ENCODE data around the gene HLA-B. TPM values are rescaled to one million over a fixed set of nuclear protein-coding genes. Genes with fewer than 3 reads are reported as not detected.

The HLA-B gene
- total RNA-seq, 4 donors from 2014 or later = 193 to 1,414 (median 554) TPM

DNA sequence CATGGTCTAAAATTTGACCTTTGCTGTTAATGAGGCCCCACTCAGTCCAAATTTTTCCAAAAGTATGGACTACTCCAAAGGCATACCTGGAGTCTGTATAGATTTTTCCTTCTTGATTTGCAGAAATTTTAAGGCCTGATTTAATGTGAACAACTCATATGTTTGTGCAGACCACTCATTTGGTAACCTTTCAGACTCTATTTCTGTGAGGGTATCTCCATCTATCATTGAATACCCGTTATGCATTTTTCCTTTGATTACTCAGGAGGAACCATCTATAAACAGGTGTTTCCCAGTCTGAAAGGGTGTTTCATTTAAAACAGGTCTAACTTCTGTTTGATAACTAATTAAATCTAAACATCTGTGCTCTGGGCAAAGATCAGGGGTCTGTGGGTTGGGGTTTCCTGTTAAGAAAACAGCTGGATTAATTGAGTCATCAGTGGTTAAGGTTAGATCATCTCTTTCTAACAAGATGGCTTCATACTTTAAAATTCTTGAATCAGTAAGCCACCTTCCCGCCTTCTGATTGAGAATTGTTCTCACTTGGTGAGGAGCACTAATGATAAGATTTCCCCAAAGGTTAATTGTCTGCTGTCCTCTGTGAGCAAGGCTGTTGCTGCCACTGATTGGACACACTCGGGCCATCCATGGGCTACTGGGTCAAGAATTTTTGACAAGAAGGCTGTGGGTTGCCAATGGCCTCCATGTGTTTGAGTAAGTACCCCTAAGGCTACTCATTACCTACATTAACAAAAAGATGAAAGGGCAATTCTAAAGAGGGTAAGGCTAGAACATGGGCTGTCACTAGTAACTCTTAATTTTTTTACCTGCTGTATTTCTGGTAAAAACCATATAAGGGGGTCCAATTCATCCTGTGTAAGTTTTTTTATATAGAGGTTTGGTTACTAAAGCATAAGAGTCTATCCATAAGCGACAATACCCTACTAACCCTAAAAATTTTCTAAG lies 24.1 kb downstream of the HLA-B start:
- DNase-seq = no peak
- H3K27ac ChIP-seq = no peak overlapping the region
- H3K9me3 ChIP-seq = peaks cover 0 to 11% (median 0%) of the 10 kb centered on the region in 3 donors
- no peaks in the 10 kb centered on the region for H3K36me3 ChIP-seq
- TF ChIP-seq, protein P1, sequence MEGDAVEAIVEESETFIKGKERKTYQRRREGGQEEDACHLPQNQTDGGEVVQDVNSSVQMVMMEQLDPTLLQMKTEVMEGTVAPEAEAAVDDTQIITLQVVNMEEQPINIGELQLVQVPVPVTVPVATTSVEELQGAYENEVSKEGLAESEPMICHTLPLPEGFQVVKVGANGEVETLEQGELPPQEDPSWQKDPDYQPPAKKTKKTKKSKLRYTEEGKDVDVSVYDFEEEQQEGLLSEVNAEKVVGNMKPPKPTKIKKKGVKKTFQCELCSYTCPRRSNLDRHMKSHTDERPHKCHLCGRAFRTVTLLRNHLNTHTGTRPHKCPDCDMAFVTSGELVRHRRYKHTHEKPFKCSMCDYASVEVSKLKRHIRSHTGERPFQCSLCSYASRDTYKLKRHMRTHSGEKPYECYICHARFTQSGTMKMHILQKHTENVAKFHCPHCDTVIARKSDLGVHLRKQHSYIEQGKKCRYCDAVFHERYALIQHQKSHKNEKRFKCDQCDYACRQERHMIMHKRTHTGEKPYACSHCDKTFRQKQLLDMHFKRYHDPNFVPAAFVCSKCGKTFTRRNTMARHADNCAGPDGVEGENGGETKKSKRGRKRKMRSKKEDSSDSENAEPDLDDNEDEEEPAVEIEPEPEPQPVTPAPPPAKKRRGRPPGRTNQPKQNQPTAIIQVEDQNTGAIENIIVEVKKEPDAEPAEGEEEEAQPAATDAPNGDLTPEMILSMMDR (IDR thresholded peaks at IDR 0.05) = no peak
- no peak for TF ChIP-seq POLR2A (IDR thresholded peaks at IDR 0.05)
- H3K4me3 ChIP-seq = no peak overlapping the region
- 22 to 41% methylated on average over 3 to 4 of the region's 4 CpGs for WGBS, 2 donors
- H3K27me3 ChIP-seq = no peaks in the 10 kb centered on the region
- intact Hi-C loops (cut with DNase I) = no loop called here
- no peaks in the 10 kb centered on the region for H3K4me1 ChIP-seq

DNA sequence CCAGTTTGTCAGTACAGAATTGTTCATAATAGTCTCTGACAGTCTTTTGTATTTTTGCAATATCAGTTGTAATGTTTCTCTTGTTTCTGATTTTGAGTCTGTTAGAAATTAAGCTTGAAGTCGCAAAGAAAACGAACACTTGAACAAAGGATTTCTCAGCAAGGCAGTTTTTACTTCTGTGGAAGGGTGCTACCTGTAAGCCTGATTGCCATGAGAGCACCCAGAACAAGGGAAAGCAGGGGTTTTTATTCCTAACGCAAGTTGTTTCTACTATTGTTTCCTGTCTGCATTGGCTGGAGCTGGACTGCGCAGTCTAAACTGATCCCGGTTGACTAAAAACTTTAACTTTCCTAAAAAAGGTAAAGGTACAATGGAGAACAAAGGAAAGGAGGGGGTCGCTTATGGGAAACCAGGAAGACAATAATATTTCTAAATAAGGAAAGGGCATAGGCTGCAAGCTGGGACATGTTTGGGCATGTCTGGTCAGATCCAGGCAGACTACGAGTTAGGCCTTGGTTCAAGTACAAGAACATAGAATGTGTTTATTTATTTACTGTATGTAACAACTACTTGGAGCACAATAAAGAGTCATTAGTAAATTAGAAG lies 28.5 kb downstream of the HLA-B start:
- DNase-seq = no peak
- intact Hi-C loops (cut with DNase I) = no loop called here
- H3K27me3 ChIP-seq = no peaks in the 10 kb centered on the region
- no peaks in the 10 kb centered on the region for H3K9me3 ChIP-seq
- no peaks in the 10 kb centered on the region for H3K4me1 ChIP-seq
- 58% methylated on average over 7 of the region's 7 CpGs; no CpG with 5 or more reads in 1 of the 2 donors for WGBS, 2 donors
- no peak overlapping the region for H3K4me3 ChIP-seq
- H3K27ac ChIP-seq = no peak overlapping the region
- H3K36me3 ChIP-seq = no peaks in the 10 kb centered on the region
- TF ChIP-seq, protein P1 (IDR thresholded peaks at IDR 0.05) = no peak
- TF ChIP-seq POLR2A (IDR thresholded peaks at IDR 0.05) = no peak

DNA sequence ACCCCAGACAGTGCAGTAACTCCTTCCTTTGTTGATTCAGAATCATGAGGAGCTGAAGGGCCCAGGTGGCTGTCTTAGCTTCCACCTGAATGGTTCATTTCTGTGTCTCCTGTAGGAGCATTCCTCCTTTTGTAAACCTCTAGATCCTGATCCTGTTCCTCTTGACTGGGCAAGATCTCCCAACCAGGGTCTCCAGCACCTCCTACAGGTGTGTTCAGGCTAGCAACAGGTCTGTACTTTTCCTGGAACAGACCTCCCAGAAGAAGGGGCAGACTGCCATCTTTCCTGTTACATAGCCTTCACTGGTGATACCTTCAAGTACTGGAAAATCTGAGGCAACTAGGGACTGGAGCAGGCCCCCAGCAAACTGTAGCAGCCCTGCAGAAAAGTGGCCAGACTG lies 35.2 kb downstream of the HLA-B start:
- H3K36me3 ChIP-seq = no peaks in the 10 kb centered on the region
- intact Hi-C loops (cut with DNase I) = no loop called here
- no peaks in the 10 kb centered on the region for H3K27me3 ChIP-seq
- no peak overlapping the region for H3K27ac ChIP-seq
- DNase-seq = no peak
- H3K9me3 ChIP-seq = no peaks in the 10 kb centered on the region
- no peak overlapping the region for H3K4me3 ChIP-seq
- TF ChIP-seq POLR2A (IDR thresholded peaks at IDR 0.05) = no peak
- TF ChIP-seq, protein P1 (IDR thresholded peaks at IDR 0.05) = no peak
- H3K4me1 ChIP-seq = no peaks in the 10 kb centered on the region

DNA sequence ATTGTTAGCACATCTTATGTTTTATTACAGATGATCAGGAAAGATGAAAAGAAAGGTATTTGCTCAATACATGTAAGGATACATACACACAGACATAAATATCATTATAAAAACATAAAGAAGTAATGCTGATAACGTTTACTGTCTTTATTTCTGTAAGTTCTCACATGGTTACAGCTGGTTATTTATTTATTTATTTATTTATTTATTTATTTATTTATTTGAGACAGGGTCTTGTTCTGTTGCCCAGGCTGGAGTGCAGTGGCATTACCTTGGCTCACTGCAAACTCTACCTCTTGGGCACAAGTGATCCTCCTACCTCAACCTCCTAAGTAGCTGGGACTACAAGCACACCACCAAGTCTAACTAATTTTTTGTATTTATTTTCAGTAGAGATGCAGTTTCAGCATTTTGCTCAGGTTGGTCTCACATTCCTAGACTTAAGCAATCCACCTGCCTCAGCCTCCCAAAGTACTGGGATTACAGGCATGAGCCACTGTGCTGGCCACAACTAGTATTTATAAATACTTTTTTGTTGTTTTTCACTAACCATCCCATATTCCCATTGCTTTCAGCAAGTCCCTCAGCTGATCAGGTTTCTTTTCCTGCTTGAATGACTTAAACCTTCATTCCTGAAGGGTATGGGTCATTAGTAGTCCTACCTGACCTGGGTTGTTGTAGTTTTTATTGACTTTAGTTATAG lies 35.8 kb downstream of the HLA-B start:
- no peak overlapping the region for H3K27ac ChIP-seq
- no peaks in the 10 kb centered on the region for H3K36me3 ChIP-seq
- TF ChIP-seq POLR2A (IDR thresholded peaks at IDR 0.05) = no peak
- TF ChIP-seq, protein P1 (IDR thresholded peaks at IDR 0.05) = no peak
- no peak for DNase-seq
- no peaks in the 10 kb centered on the region for H3K9me3 ChIP-seq
- H3K4me1 ChIP-seq = no peaks in the 10 kb centered on the region
- 0 to 26% methylated on average over 1 of the region's 1 CpG for WGBS, 2 donors
- no peaks in the 10 kb centered on the region for H3K27me3 ChIP-seq
- no peak overlapping the region for H3K4me3 ChIP-seq
- intact Hi-C loops (cut with DNase I) = no loop called here

DNA sequence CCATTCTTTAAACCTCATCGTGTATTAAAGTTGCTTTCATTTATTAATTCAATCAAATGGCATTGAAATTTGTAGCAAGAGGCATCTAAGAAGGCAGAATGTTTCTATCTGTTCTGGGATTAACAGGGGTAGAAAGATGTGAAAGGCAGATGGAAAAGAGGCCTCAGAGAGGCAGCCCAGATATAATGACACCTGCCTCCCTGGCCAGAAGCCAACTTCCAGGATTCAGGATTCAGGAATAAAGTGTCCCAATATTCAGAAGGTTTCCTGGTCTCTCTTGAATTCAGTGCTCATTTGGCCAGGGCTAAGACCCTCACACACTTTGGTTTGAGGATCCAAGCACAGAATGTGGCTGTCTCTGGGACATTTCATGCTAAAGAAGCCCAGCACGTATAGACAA lies 39.9 kb downstream of the HLA-B start:
- TF ChIP-seq, protein P1 (IDR thresholded peaks at IDR 0.05) = no peak
- TF ChIP-seq POLR2A (IDR thresholded peaks at IDR 0.05) = no peak
- DNase-seq = no peak
- Histone ChIP-seq H3K4me1 (no peaks in the 10 kb centered on the region), H3K27me3 (peaks cover 0 to 2% (median 0%) of the 10 kb centered on the region in 4 donors), H3K27ac (no peak overlapping the region), H3K36me3 (no peaks in the 10 kb centered on the region), H3K9me3 (no peaks in the 10 kb centered on the region), H3K4me3 (no peak overlapping the region)
- intact Hi-C loops (cut with DNase I) = no loop called here
- WGBS, 2 donors = 32 to 45% methylated on average over 1 to 2 of the region's 2 CpGs
